Kidney (tissue), 14 donors: ENCODE data around the gene SERPINA5. TPM values are rescaled to one million over a fixed set of nuclear protein-coding genes. Genes with fewer than 3 reads are reported as not detected.

ENCODE experiments used
- DNase-seq, 5 donors: peaks; one replicate each; pipeline ENCODE4 v3.0.0-alpha.2; 2013 to 2020
- FAIRE-seq: peaks from 2 replicates; lab custom pipeline; 2012; peaks lifted over from hg19 to GRCh38; lab: Jason Lieb, UNC
- H3K27ac ChIP-seq, 2 donors: one replicate each; pipeline ENCODE4 v1.7.0; 2013; ENCODE audit warnings: low read depth in 2 of 2, low read length in 2 of 2, inconsistent platforms in 1 of 2
- H3K27me3 ChIP-seq: one replicate; pipeline ENCODE4 v1.7.1; 2013; ENCODE audit warnings: low read length, inconsistent platforms; ENCODE audit not compliant: control insufficient read depth, insufficient read depth
- H3K36me3 ChIP-seq, 3 donors: one replicate each; pipeline versions ENCODE4 v1.7.0 to v1.7.1; 2013; ENCODE audit warnings: low read length in 3 of 3, control low read depth in 1 of 3, inconsistent platforms in 1 of 3; ENCODE audit not compliant: insufficient read depth in 3 of 3, control insufficient read depth in 2 of 3
- H3K4me1 ChIP-seq, 3 donors: one replicate each; pipeline versions ENCODE4 v1.7.0 to v1.7.1; 2013; ENCODE audit warnings: low read length in 3 of 3, inconsistent platforms in 1 of 3, low read depth in 1 of 3; ENCODE audit not compliant: control insufficient read depth in 2 of 3, insufficient read depth in 2 of 3
- H3K4me3 ChIP-seq, 3 donors: one replicate each; pipeline versions ENCODE4 v1.7.0 to v1.8.1; 2013; ENCODE audit warnings: low read length in 3 of 3, control low read depth in 1 of 3, inconsistent platforms in 1 of 3
- H3K9ac ChIP-seq, 3 donors: one replicate each; pipeline versions ENCODE4 v1.7.0 to v1.7.1; 2013; ENCODE audit warnings: low read length in 3 of 3, control low read depth in 1 of 3, inconsistent platforms in 1 of 3
- H3K9me3 ChIP-seq, 3 donors: one replicate each; pipeline versions ENCODE4 v1.7.0 to v1.7.1; 2013; ENCODE audit warnings: low read length in 3 of 3, control low read depth in 1 of 3, inconsistent platforms in 1 of 3; ENCODE audit not compliant: control insufficient read depth in 2 of 3, insufficient read depth in 1 of 3
- CTCF ChIP-seq: IDR thresholded peaks from 3 replicates; pipeline ENCODE4 v1.5.1; 2012; ENCODE audit warnings: mild to moderate bottlenecking, moderate library complexity, borderline replicate concordance; ENCODE audit not compliant: insufficient read depth; ENCODE audit errors: extremely low read depth
- intact Hi-C: fragments of 100-400 bp; cut with DNase I; formaldehyde crosslinking; loops from one replicate; pipeline ENCODE4 v1.11.1; 2022
- polyA plus RNA-seq: library from polyadenylated mRNA; stranded (reverse); fragments of 350-450 nt; fragmentation: Illumina TruSeq; extraction: RNeasy Lipid Tissue Mini Kit (QIAGEN cat#74804); gene quantifications from one replicate; pipeline ENCODE4 v1.2.3, GENCODE V29; 2014; ENCODE audit warnings: low read depth, low replicate concordance; ENCODE audit not compliant: insufficient read depth
- total RNA-seq: library from RNA; stranded (reverse); fragmentation: NEBNext Ultra II Directional; extraction: Animal tissue kit (Norgen Biotek cat#: 25700); gene quantifications from one replicate; pipeline ENCODE4 v1.2.1, GENCODE V29; 2021
- donor health status: control.
- donor health status: control.
- donor health status: control.
- donor health status: control.
- donor health status: control.
- donor health status: DM: yes; HTN: yes; CAD: no.
- donor health status: Normal renal cell carcinoma (clear cell type).

SERPINA5 gene
- total and polyA plus RNA-seq, 2 donors from 2014 or later: 85.1 to 522 TPM

- DNase-seq (peak in 1 of 5 donors; percentile 11), FAIRE-seq (no peak)
- no peak overlapping the region for H3K27ac ChIP-seq
- intact Hi-C loops: no loop called here
- no peaks in the 10 kb centered on the region for H3K9me3 ChIP-seq
- no peak overlapping the region for H3K9ac ChIP-seq
- no peak for TF ChIP-seq CTCF
- H3K27me3 ChIP-seq: no peaks in the 10 kb centered on the region
- H3K36me3 ChIP-seq: no peaks in the 10 kb centered on the region
- no peak overlapping the region for H3K4me3 ChIP-seq
- H3K4me1 ChIP-seq: peaks cover 0 to 2% (median 0%) of the 10 kb centered on the region in 3 donors
Measured at GRCh38 chr14:94568186-94568585, 13.0 kb upstream of the SERPINA5 start.

DNA sequence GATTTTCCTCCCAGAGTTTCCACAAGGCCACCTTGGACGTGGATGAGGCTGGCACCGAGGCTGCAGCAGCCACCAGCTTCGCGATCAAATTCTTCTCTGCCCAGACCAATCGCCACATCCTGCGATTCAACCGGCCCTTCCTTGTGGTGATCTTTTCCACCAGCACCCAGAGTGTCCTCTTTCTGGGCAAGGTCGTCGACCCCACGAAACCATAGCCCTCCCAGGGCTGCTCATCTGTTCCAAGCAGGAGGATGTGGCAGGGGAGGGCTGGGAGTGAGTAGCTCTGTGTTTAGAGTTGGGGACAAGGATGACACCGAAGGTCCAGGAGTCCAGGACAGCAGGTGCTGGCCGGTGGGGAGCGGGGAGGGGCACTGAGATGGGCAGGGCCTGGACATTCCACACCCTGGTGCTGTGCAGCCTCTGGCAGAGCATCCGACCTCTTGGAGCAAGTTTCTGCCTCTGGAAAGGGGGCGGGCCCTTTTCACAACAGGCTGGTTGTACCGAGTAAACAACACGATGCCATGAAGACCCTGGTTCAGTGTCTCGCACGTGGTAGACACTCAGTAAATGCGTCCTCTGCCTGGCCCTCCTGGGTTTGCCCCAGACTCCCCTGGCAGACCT, 11.7 kb upstream of the SERPINA5 start:
- intact Hi-C loops: no loop called here
- DNase-seq: peak in 1 of 5 donors; percentile 30

GRCh38 chr14:94570002-94570400, 11.2 kb upstream of the SERPINA5 start:
- H3K36me3 ChIP-seq: no peaks in the 10 kb centered on the region
- H3K27ac ChIP-seq: no peak overlapping the region
- no peaks in the 10 kb centered on the region for H3K27me3 ChIP-seq
- intact Hi-C loops: no loop called here
- peaks cover 0 to 4% (median 0%) of the 10 kb centered on the region in 3 donors for H3K4me1 ChIP-seq
- DNase-seq: no peak
- no peak for TF ChIP-seq CTCF
- no peaks in the 10 kb centered on the region for H3K9me3 ChIP-seq
- no peak overlapping the region for H3K4me3 ChIP-seq
- no peak for FAIRE-seq
- H3K9ac ChIP-seq: no peak overlapping the region

More for the DNA sequence above, 11.7 kb upstream of the SERPINA5 start:
- peaks cover 0 to 4% (median 0%) of the 10 kb centered on the region in 3 donors for H3K4me1 ChIP-seq
- H3K27me3 ChIP-seq: no peaks in the 10 kb centered on the region
- no peak for TF ChIP-seq CTCF
- no peak overlapping the region for H3K27ac ChIP-seq
- no peaks in the 10 kb centered on the region for H3K9me3 ChIP-seq
- no peak overlapping the region for H3K9ac ChIP-seq
- no peaks in the 10 kb centered on the region for H3K36me3 ChIP-seq
- no peak for FAIRE-seq
- H3K4me3 ChIP-seq: no peak overlapping the region

DNA sequence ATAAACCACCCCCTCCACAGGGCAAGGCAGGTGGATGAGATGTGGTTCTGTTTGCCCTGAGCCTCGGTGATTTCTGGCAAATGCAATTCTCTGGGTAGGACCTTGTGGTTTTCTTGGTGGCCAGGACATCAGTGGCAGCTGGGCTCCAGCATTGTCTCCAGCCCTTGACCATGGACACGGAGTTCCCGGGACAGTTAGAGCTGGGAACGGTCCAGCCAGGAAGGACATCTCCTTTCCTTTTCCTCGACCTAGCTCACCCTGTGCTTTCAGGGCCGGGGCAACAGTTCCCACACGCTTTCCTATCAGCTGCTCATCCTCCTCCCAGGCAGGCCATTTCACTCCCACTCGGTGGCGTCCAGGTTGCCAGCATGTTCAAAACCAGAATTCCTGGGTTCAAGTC, 10.8 kb upstream of the SERPINA5 start:
- Histone ChIP-seq H3K9me3 (no peaks in the 10 kb centered on the region), H3K36me3 (no peaks in the 10 kb centered on the region), H3K27ac (no peak overlapping the region), H3K9ac (no peak overlapping the region), H3K27me3 (no peaks in the 10 kb centered on the region), H3K4me3 (no peak overlapping the region), H3K4me1 (peaks cover 0 to 7% (median 0%) of the 10 kb centered on the region in 3 donors)
- FAIRE-seq: no peak
- peak in 1 of 5 donors; percentile 23 for DNase-seq
- intact Hi-C loops: no loop called here
- TF ChIP-seq CTCF: no peak
